ENCODE data around the gene SRSF2.
"Not testable (repeated sequence)": the region's sequence is repeated elsewhere in the genome, so short reads cannot be mapped to it uniquely, and the experiment has no call there.

Gene SRSF2

DNA sequence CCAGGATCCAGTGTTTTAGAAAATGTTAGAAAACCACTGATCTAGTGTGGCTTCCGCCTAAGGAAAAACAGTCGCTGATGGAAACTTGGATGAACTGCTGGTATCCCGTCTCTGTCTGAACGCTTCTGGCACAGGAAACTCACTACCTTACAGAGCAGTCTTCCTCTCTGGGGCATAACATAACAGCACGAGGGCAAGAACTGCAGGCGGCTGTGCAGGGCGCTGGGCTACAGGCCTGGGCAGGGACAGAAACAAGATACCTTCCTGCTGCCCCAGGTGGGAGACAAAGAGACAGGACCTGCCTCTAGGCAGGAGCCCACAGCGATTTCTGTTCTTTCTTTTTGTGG, 36.9 kb downstream of the SRSF2 start:
- no peak for DNase-seq

DNA sequence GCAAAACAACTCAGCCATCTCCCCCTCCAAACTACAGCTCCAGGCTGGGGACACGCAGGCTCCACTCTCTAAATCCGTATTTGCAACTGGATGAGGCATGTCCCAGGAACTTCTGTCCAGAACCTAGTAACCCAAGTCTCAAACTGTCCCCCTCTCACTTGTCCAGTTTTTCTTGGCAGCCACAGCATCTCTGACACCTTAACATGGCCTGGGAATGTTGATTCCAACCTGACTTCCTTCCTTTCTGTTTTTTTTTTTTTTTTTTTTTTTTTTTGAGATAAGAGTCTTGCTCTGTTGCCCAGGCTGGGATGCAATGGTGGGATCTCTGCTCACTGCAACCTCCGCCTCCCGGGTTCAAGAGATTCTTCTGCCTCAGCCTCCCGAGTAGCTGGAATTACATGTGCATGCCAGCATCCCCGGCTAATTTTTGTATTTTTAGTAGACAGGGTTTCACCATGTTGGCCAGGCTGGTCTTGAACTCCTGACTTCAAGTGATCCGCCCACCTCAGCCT, 38.6 kb downstream of the SRSF2 start:
- not testable (repeated sequence) for DNase-seq

DNA sequence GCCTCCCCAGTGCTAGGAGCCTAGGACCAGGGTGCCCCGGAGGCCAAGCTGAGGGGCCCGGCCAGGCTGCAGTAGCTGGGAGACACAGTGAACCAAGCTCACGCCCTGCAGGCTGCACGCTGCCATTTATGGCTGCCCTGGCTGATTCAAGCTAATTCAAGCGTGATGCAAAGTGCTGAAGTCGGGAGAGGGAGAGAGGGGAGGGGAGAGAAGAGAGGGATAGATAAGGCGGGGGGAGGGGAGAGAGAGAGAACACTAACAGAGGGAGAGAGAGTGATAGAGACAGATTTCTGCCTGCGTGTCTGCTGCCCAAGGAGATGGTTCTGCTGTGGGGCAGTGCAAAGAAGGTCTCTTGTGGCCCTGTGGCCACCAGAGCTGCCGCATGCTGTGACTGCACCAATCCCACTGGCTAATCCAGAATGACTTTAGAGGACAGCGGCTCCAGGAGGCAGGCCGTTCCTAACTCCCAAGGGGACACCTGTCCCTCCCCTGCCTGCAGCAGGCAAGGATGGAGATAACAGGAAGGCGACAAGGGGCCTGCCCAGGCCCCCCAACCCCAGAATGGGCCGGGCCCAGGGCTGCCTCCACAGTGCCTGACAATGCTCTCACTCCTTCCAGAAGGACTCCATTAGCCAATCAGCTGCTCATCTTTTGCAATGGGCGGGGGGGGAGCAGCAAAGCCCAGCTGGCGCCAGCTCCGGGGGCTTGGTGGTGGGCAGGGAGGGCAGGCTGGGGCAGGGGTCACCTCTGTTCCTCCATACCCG, 39.2 kb downstream of the SRSF2 start:
- DNase-seq, result peak; percentile 68

DNA sequence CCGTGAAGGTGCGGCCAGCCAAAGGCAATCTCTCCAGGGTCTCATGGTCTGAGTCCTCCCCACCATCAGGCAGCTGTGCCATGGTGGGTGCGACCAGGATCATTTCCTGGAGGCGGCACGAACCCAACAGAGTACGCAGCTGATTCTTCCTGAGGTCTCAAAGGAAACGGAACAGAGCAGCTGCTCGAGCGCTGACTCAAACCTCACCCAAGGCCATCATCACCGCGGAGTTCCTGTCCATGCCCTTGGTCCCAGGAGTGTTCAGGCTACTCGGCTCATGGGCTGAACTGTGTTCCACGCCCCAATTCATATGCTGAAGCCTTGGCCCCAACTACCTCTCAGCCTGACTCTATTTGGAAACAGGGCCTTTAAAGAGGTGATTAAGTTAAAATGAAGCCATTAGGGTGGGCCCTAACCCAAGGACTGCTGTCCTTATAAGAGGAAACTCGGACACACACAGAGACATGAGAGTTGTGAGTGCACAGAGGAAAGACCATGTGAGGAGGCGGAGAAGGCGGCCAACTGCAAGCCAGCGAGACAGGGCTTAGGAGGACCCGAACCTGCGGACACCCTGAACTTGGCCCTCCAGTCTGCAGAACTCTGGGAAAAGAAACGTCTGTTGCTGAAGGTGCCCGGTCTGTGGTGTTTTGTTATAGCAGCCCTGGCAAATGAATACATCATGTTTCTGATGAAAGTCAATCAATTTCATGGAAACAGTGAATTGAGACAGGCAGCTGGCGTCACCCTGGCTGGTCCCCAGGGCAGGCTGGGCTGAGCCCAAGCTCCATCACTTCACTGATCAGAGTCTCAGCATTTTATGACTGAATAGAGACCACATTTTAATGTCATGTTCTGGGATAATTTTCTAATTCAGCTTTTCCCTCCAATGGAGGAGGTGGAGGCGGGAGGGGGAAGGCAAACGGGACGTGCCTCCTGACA, 40.1 kb downstream of the SRSF2 start:
- DNase-seq, result no peak

DNA sequence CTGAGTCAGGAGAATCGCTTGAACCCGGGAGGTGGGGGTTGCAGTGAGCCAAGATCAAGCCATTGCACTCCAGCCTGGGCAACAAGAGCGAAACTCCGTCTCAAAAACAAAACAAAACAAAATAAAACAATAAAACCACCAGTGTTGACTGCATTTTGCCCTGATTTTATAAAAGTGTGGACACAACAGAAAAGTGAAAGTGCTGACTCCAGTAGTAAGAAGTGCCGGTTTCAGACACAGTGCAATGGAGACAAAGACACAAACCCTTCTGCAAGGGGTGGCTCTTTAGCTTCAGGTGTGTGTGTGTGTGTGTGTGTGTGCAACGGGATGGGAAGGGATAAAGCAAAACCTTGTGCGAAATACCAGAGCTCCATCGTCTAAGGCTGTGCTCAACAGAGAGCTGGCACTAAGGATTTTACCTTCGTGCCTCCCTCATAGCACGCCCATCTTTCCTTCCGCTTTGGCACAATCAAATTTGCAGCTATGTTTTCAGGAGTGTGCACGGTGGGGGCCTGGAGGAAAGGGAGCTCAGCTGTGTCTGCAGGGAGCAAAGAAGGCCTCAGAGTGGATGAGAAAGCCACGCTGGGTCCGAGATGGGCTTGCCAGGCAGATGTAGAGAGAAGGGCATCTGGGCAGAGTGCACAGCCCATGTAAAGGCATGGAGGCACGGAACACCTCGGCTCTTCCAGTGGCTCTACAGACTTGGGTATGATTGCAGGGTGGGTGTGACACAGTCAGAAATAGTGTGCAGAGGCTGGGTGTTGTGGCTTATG, 41.9 kb downstream of the SRSF2 start:
- DNase-seq, result no peak

DNA sequence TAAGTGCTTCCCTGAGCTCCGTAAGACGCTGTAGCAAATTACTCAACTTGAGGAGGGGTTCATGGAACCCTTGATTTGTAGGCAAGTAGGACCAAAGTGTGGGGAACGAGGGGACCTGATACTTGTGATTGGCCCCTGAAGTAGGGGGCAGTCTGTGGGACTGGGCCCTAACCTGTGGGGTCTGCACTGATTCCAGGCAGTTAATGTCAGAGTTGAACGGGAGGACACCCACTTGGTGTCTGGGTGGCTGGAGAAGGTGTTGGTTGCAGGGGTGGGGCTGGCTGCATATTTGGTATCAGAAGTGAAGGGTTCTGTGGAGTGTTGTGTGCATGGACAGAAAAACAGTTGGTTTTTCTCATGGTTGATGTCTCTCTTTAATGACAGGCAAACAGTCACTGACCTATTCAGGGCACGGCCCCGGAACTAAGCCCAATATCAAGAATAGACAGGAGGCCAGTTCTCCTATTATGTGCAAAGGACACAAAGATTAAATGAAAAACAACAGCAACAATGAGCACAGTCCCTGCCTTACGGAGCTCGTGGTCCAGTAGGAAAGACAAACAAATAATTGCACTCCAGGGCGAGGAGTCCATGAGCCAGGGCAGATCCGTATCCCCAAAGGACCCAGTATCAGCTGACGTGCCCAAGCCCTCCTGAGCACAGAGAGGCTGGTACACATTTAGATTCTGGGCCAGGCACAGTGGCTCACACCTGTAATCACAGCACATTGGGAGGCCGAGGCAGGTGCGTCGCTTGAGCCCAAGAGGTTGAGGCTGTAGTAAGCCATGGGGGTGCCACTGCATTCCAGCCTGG, 45.5 kb downstream of the SRSF2 start:
- DNase-seq, result no peak

DNA sequence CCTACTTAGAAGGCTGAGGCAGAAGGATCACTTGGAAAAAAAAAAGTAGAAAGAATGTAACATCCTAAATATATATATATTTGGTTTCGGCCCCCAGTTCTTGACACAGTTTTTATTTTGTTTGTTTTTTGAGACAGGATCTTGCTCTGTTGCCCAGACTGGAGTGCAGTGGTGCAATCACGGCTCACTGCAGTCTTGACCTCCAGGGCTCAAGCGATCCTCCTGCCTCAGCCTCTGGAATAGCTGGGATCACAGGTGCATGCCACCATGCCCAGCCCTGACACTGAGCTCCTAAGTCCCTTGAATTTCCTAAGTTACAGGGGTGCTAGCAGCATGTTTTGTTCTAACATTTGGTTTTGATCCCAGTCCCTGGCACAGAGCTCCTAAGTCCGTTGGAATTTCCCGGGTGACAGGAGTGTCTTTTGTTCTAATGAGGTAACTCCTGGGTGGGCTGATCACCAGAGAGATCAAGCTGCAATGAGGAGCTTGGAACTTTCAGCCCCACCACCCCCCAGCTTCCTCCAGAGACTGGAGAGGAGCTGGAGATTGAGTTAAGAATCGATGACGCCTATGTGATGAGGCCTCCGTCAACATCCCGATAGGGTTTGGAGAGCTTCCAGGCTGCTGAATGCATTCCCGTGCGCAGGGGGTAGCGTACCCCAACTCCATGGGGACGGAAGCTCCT, 46.4 kb downstream of the SRSF2 start:
- no peak for DNase-seq

DNA sequence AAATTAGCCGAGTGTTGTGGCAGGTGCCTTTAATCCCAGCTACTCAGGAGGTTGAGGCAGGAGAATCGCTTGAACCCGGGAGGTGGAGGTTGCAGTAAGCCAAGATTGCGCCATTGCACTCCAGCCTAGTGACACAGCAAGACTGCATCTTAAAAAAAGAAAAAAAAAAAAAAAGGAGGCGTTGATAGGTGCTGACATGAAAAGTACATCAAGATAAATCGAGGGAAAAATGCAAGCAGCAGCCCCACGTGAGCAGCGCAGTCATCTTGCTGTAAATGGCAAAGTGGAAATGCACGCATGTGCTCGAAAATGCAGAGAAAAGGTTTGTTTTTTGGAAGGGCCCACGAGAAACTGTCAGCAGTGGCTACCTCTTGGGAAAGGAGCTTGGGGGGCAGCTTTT, 47.3 kb downstream of the SRSF2 start:
- DNase-seq, result no peak

DNA sequence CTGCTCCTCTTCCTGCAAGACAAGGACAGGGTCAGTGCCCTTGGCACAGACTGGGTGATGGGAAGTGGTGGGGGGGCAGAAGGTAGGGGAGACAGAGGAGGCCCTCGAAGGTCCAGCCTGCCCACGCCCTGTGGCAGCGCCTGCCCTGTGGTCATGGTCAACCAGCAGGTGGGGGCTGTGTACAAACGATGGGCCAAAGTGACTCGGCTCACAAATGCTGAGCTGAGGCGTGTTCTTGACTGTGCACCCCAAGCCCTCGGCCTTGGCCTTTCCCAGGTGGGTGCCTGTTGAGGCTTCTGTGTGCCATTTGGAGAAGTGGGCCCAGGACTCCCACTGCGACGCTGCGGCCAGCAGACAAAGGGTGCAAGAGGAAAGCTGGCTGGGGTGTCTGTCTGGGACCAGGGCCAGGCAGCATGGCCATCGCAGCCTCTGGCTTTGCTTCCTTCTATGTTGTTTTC, 48.9 kb downstream of the SRSF2 start:
- no peak for DNase-seq

DNA sequence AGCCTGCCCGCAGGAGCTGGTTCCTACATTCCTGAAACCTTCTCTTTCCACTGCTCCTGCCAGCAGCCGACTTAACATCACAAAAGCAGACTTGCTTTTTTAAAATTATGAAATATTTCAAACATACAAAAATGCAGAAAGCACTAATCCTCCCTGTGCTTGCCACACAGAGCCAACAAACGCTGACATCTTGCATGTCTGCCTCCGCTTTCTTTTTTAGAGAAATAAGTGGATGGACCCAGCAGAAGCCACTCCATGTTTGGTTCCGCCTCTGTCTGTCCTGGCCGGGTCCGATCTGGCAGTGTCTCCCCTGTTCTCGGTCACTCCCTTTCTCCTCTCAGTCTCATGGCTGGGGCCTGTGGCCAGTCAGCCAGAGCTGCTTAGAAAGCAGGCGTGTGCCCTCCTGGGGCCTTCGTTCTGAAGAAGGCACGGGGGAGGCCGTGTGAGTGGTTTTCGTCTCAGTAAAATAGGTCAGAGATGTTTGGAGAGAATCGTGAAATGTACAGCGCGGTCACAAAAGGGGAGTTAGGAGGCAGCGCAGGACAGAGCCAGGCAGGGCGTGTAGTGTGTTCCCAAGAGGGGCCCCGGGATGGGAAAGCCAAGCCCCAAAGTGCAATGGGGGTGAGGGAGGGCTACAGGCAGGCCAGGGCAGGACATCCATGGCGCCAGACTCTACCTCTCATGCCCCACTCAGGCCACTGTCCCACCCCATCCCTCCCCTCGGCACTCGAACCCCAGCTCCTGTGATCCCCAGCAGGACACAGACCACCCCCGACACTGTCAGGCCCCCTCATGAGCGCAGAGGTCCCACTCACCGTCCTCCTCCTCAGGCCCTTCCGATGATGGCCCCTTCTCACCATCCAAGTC, 49.6 kb downstream of the SRSF2 start:
- DNase-seq, result no peak

DNA sequence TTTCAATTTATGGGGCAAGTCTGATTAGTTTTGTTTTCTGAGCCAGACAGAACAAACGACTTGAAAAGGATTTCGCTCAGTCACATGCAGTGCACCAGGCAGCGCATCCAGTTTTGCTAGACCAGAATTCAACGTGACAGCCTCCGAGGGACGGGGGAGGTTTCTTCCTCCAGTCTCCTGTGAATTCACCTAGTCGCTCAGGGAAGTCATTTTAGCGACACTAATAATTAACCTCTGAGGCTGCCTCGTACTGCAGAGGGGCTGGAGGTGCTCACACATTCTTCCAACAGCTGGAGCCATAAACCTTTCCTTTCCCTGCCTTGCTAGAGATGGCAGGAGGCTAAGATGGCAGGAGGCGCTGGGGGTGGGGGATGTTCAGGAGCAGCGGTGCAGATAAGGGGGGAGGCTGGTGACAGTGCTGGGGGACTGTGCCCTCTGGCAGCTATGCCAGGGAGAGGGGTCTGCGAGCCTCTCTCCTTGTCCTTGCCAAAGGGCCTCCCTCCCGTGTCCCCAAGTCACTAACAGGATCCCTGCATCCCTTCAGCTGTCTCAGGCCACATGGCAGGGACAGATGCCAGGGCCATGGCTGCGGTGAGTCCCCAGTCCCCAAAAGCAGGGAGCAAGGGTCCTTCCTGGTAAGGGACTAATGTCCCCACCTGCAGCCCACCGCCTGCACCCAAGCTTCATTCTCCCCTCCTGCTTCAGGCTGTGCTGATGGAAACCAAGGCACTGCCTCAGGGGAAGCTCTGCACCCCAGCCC, 50.4 kb downstream of the SRSF2 start:
- DNase-seq, result no peak

DNA sequence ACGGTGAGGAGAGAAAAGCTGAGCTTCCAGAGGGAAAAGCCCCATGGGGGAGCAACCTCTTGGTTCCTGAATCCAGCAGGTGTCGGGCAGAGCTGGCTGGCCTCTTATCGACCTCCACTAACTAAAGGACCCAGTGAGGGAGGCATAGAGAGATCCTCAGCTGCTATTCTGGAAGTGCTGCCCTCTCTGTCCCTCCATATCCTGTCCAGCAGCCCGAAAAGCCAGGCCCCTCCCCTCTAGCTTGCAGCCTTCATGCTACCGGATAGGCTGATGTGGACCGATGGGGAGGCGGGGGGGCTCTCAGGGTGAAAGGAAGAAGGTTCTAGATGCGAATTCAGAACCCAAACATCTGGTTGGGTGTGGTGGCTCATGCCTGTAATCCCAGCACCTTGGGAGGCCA, 51.3 kb downstream of the SRSF2 start:
- DNase-seq, result no peak

DNA sequence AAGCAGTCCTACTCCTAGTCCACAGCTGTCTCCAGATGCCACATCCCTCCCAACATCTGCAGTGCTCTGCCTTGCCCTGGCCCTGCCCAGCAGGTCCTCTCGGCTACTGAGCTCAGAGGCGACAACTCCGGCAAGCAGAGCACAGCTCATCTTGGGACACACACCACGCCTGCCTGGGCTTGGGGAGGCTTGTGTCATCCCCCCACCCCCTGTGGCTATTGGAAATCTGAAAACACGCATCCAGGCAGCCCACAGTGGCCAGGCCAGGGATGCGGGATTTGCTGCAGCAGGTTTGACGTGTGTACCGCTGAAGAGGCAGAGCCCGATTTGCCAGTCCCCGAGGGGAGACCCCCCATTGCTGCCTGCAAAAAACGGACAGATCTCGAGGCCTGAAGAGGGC, 51.8 kb downstream of the SRSF2 start:
- no peak for DNase-seq

DNA sequence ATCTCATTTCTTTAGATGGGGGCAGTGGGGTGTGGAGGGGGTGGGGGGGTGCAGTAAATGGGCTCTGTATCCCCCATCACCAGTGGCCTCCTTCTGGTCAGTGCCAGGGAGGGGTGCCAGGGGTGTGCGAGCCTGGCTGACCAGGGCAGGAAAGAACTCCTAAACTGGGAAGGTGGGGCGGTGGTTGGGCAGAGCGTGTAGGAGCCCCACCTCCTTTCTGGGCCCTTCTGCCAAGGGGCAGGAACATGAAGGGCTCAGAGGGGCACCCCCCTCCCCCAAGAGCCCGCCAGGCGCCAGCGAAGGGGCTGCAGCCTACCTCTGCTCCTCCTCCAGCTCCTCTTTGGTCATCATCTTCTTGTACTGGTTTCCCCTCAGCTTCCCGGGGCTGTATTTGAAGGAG, 52.4 kb downstream of the SRSF2 start:
- no peak for DNase-seq
